SH-SY5Y (cell line): ENCODE results near the gene MMAB.

Experiments
- GATA2 ChIP-seq: IDR thresholded peaks from 2 replicates; pipeline ENCODE4 v1.6.1; 2011; ENCODE audit warnings: mild to moderate bottlenecking, low read depth, low read length
- GATA3 ChIP-seq: IDR thresholded peaks from 2 replicates; pipeline ENCODE4 v1.6.1; 2011; ENCODE audit warnings: low read depth, mild to moderate bottlenecking, low read length, moderate library complexity

MMAB gene

GRCh38 chr12:109518820-109519665 lies 54.3 kb downstream of the MMAB start:
- TF ChIP-seq GATA3 (no peak), GATA2 (no peak)

GRCh38 chr12:109517619-109518018 lies 55.7 kb downstream of the MMAB start:
- TF ChIP-seq GATA2 (no peak), GATA3 (no peak)

GRCh38 chr12:109513977-109514376 lies 59.3 kb downstream of the MMAB start:
- TF ChIP-seq GATA2 (no peak), GATA3 (no peak)

- no peak for TF ChIP-seq GATA3
- no peak for TF ChIP-seq GATA2
Observed at GRCh38 chr12:109513051-109513450, 60.3 kb downstream of the MMAB start.

GRCh38 chr12:109512608-109513007 lies 60.7 kb downstream of the MMAB start:
- no peak for TF ChIP-seq GATA2
- no peak for TF ChIP-seq GATA3

GRCh38 chr12:109510196-109510595 lies 63.1 kb downstream of the MMAB start:
- TF ChIP-seq GATA2 (no peak), GATA3 (no peak)

DNA sequence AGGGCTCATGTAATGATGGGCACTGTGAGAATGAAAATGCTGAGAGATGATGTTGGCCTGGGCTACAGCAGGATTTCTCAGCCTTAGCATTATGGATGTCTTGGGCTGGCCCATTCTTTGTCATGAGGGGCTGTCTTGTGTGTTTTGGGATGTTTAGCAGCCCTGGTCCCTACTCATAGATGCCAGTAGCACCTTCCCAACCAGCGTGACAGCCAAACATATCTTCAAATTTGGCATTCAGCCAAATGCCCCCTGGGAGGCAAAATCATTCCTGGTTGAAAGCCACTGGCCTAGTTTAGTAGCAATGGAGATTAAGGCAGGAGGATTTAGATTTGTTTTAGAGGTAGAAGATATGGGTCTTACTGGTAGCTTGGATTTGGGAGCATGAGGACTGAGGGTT lies 69.2 kb downstream of the MMAB start:
- TF ChIP-seq GATA3 (no peak), GATA2 (no peak)
